GM23338 (cell line): Measurements from ENCODE around the gene NXPH4. TPM values are rescaled to one million over a fixed set of nuclear protein-coding genes. Genes with fewer than 3 reads are reported as not detected.

Source experiments
- ATAC-seq: fragments of 200-7000 bp; cut with Tn5 transposase; 3 replicates; pipeline ENCODE4 v1.9.1; 2020
- DNase-seq: peaks from one replicate; pipeline ENCODE4 v3.0.0-alpha.2; 2015; ENCODE audit warnings: low spot score
- H2AFZ ChIP-seq: fragments of 200-600 bp; sonication (generic); 2 replicates; pipeline ENCODE4 v1.8.0; 2016; ENCODE audit warnings: antibody characterized with exemption, mild to moderate bottlenecking, moderate library complexity
- H3F3A ChIP-seq: fragments of 200-600 bp; sonication (generic); replicated peaks from 2 replicates; pipeline ENCODE4 v1.8.0; 2017; ENCODE audit warnings: antibody characterized with exemption, mixed run types, low read depth
- H3K27ac ChIP-seq: fragments of 200-600 bp; sonication (generic); 2 replicates; pipeline ENCODE4 v1.6.1; 2016; ENCODE audit warnings: low read depth
- H3K27me3 ChIP-seq: fragments of 200-600 bp; sonication (generic); 2 replicates; pipeline ENCODE4 v1.8.0; 2016; ENCODE audit warnings: mild to moderate bottlenecking, mixed run types, moderate library complexity; ENCODE audit not compliant: insufficient read depth
- H3K36me3 ChIP-seq: fragments of 200-600 bp; sonication (generic); 2 replicates; pipeline ENCODE4 v1.8.0; 2016; ENCODE audit warnings: mild to moderate bottlenecking; ENCODE audit not compliant: insufficient read depth
- H3K4me1 ChIP-seq: fragments of 200-600 bp; sonication (generic); 2 replicates; pipeline ENCODE4 v1.8.0; 2016; ENCODE audit warnings: mild to moderate bottlenecking, moderate library complexity; ENCODE audit not compliant: insufficient read depth
- H3K4me2 ChIP-seq: fragments of 200-600 bp; sonication (generic); 2 replicates; pipeline ENCODE4 v1.7.1; 2017; ENCODE audit warnings: mixed run types
- H3K4me3 ChIP-seq: fragments of 200-600 bp; sonication (generic); 2 replicates; pipeline ENCODE4 v1.6.1; 2016; ENCODE audit warnings: mixed run types
- H3K79me2 ChIP-seq: fragments of 200-600 bp; sonication (generic); replicated peaks from 2 replicates; pipeline ENCODE4 v1.8.0; 2017; ENCODE audit warnings: mild to moderate bottlenecking; ENCODE audit not compliant: insufficient read depth
- H3K9me2 ChIP-seq: fragments of 200-600 bp; sonication (generic); 2 replicates; pipeline ENCODE4 v1.8.0; 2017; ENCODE audit not compliant: insufficient read depth
- H4K20me1 ChIP-seq: fragments of 200-600 bp; sonication (generic); replicated peaks from 2 replicates; pipeline ENCODE4 v1.8.0; 2017; ENCODE audit warnings: mild to moderate bottlenecking; ENCODE audit not compliant: insufficient read depth
- H3K27ac Mint-ChIP-seq: 2 replicates; pipeline ENCODE4 v1.8.0; 2020; ENCODE audit warnings: inconsistent platforms, mild to moderate bottlenecking, moderate library complexity, mixed read lengths
- H3K27me3 Mint-ChIP-seq: 3 replicates; pipeline ENCODE4 v1.8.0; 2022; ENCODE audit warnings: low read depth, mild to moderate bottlenecking, moderate library complexity, mixed read lengths, inconsistent platforms; ENCODE audit not compliant: insufficient read depth, poor library complexity
- H3K36me3 Mint-ChIP-seq: 3 replicates; pipeline ENCODE4 v1.8.0; 2021; ENCODE audit warnings: low read depth, mild to moderate bottlenecking, inconsistent platforms, moderate library complexity, mixed read lengths
- H3K4me1 Mint-ChIP-seq: 3 replicates; pipeline ENCODE4 v1.8.0; 2020; ENCODE audit warnings: mild to moderate bottlenecking, inconsistent platforms, mixed read lengths
- H3K4me3 Mint-ChIP-seq: 3 replicates; pipeline ENCODE4 v1.8.0; 2021; ENCODE audit warnings: moderate library complexity, mild to moderate bottlenecking, inconsistent platforms, mixed read lengths
- H3K9me3 Mint-ChIP-seq: 3 replicates; pipeline ENCODE4 v1.8.0; 2020; ENCODE audit warnings: moderate library complexity, mild to moderate bottlenecking, inconsistent platforms, mixed read lengths
- NANOG ChIP-seq: IDR thresholded peaks from 2 replicates; pipeline ENCODE4 v1.6.1; 2016; ENCODE audit warnings: antibody characterized with exemption, borderline replicate concordance
- ZNF331 ChIP-seq: fragments of 250-450 bp; sonication (Bioruptor Pico); IDR thresholded peaks from 2 replicates; pipeline ENCODE4 v1.5.0; 2020; ENCODE audit warnings: low read depth, mild to moderate bottlenecking, moderate library complexity
- polyA plus RNA-seq: library from polyadenylated mRNA; unstranded; fragments of >200 nt; fragmentation: Nextera tagmentation; extraction: Ambion mirVana; gene quantifications from 2 replicates; pipeline ENCODE4 v1.2.1, GENCODE V29; 2016
- total RNA-seq: library from RNA; depleted of rRNA; stranded (reverse); fragments of >200 nt; shearing (Covaris generic); gene quantifications from 2 replicates; pipeline ENCODE4 v1.2.3, GENCODE V29; 2014
- TF ChIP-seq, protein P1 (sequence below): fragments of 250-450 bp; sonication (Bioruptor Pico); IDR thresholded peaks from 2 replicates; pipeline ENCODE4 v1.5.0; 2020; ENCODE audit warnings: mild to moderate bottlenecking, moderate library complexity
- TF ChIP-seq, protein P2 (sequence below), 2 experiments: fragments of 200-600 bp in 1 of 2; sonication (generic) in 1 of 2; conservative IDR thresholded peaks; 2 replicates each; pipeline versions ENCODE4 v1.5.1 to v1.6.1; 2016 to 2017; ENCODE audit warnings: antibody characterized with exemption in 2 of 2, low read depth in 2 of 2, mild to moderate bottlenecking in 2 of 2, moderate library complexity in 1 of 2

Gene NXPH4
- total and polyA plus RNA-seq, 2 experiments from 2014 or later = 0.89 to 1.5 TPM

DNA sequence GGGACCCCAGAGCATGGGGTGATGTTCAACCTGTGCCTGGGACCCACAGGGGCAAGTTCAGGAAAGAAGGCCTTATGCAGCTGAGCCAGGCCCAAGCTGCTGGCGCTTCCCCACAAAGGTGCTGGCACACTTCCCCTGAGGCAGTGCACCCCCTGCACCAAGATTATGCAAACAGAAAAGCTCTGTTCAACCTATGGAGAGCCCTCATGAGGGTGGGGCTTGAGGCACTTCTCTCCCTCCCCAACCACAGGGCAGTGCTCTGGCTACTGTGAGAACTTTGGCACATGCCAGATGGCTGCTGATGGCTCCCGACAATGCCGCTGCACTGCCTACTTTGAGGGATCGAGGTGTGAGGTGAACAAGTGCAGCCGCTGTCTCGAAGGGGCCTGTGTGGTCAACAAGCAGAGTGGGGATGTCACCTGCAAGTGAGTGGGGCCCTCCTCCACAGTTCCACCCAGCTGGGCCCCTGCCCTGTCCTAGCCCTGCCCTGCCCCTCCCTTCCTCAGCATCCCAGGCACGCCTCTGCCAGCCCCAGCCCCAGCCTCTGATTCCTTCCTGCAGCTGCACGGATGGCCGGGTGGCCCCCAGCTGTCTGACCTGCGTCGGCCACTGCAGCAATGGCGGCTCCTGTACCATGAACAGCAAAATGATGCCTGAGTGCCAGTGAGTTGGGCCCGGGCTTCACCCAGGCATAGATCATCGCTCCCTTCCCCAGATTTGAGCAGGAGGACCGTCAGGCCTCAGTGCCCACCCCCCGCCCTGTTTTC lies 5.5 kb upstream of the NXPH4 start (continued):
- TF ChIP-seq, protein P1, sequence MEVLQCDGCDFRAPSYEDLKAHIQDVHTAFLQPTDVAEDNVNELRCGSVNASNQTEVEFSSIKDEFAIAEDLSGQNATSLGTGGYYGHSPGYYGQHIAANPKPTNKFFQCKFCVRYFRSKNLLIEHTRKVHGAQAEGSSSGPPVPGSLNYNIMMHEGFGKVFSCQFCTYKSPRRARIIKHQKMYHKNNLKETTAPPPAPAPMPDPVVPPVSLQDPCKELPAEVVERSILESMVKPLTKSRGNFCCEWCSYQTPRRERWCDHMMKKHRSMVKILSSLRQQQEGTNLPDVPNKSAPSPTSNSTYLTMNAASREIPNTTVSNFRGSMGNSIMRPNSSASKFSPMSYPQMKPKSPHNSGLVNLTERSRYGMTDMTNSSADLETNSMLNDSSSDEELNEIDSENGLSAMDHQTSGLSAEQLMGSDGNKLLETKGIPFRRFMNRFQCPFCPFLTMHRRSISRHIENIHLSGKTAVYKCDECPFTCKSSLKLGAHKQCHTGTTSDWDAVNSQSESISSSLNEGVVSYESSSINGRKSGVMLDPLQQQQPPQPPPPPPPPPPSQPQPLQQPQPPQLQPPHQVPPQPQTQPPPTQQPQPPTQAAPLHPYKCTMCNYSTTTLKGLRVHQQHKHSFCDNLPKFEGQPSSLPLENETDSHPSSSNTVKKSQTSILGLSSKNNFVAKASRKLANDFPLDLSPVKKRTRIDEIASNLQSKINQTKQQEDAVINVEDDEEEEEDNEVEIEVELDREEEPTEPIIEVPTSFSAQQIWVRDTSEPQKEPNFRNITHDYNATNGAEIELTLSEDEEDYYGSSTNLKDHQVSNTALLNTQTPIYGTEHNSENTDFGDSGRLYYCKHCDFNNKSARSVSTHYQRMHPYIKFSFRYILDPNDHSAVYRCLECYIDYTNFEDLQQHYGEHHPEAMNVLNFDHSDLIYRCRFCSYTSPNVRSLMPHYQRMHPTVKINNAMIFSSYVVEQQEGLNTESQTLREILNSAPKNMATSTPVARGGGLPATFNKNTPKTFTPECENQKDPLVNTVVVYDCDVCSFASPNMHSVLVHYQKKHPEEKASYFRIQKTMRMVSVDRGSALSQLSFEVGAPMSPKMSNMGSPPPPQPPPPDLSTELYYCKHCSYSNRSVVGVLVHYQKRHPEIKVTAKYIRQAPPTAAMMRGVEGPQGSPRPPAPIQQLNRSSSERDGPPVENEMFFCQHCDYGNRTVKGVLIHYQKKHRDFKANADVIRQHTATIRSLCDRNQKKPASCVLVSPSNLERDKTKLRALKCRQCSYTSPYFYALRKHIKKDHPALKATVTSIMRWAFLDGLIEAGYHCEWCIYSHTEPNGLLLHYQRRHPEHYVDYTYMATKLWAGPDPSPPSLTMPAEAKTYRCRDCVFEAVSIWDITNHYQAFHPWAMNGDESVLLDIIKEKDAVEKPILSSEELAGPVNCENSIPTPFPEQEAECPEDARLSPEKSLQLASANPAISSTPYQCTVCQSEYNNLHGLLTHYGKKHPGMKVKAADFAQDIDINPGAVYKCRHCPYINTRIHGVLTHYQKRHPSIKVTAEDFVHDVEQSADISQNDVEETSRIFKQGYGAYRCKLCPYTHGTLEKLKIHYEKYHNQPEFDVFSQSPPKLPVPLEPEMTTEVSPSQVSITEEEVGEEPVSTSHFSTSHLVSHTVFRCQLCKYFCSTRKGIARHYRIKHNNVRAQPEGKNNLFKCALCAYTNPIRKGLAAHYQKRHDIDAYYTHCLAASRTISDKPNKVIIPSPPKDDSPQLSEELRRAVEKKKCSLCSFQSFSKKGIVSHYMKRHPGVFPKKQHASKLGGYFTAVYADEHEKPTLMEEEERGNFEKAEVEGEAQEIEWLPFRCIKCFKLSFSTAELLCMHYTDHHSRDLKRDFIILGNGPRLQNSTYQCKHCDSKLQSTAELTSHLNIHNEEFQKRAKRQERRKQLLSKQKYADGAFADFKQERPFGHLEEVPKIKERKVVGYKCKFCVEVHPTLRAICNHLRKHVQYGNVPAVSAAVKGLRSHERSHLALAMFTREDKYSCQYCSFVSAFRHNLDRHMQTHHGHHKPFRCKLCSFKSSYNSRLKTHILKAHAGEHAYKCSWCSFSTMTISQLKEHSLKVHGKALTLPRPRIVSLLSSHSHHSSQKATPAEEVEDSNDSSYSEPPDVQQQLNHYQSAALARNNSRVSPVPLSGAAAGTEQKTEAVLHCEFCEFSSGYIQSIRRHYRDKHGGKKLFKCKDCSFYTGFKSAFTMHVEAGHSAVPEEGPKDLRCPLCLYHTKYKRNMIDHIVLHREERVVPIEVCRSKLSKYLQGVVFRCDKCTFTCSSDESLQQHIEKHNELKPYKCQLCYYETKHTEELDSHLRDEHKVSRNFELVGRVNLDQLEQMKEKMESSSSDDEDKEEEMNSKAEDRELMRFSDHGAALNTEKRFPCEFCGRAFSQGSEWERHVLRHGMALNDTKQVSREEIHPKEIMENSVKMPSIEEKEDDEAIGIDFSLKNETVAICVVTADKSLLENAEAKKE (CRISPR knock-in tag) = no peak
- TF ChIP-seq, protein P2, sequence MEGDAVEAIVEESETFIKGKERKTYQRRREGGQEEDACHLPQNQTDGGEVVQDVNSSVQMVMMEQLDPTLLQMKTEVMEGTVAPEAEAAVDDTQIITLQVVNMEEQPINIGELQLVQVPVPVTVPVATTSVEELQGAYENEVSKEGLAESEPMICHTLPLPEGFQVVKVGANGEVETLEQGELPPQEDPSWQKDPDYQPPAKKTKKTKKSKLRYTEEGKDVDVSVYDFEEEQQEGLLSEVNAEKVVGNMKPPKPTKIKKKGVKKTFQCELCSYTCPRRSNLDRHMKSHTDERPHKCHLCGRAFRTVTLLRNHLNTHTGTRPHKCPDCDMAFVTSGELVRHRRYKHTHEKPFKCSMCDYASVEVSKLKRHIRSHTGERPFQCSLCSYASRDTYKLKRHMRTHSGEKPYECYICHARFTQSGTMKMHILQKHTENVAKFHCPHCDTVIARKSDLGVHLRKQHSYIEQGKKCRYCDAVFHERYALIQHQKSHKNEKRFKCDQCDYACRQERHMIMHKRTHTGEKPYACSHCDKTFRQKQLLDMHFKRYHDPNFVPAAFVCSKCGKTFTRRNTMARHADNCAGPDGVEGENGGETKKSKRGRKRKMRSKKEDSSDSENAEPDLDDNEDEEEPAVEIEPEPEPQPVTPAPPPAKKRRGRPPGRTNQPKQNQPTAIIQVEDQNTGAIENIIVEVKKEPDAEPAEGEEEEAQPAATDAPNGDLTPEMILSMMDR (conservative IDR thresholded peaks at IDR 0.05; ENCODE audit: low read depth in 2 of 2) = no peak
- TF ChIP-seq ZNF331 (CRISPR knock-in tag) = no peak

DNA sequence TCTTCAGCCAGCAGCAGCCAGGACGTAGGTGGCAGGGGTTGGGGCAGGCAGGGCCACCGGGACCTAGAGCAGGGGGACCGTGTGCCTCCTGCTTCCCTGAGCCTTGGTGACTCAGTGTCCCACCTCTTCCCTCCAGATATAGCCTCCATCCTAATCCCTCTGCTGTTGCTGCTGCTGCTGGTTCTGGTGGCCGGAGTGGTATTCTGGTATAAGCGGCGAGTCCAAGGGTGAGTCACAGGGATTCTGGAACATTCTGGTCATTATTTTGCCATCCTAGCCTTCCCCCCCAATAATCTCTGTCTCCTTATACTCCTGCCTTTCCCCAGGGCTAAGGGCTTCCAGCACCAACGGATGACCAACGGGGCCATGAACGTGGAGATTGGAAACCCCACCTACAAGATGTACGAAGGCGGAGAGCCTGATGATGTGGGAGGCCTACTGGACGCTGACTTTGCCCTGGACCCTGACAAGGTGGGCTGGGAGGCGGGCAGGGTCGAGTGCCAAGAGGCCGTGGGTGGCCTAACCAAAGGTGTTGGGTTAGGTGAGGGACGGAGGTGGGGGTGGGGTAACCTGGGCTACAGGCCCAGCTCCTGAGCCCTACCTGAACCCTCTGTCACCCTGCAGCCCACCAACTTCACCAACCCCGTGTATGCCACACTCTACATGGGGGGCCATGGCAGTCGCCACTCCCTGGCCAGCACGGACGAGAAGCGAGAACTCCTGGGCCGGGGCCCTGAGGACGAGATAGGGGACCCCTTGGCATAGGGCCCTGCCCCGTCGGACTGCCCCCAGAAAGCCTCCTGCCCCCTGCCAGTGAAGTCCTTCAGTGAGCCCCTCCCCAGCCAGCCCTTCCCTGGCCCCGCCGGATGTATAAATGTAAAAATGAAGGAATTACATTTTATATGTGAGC lies 4.5 kb upstream of the NXPH4 start:
- H3K27me3 Mint-ChIP-seq = peaks cover 43% of the 10 kb centered on the region
- no peak for ATAC-seq

More for the DNA sequence above, 4.5 kb upstream of the NXPH4 start:
- H3K4me1 ChIP-seq = peaks cover 26% of the 10 kb centered on the region
- peaks cover 28% of the 10 kb centered on the region for H3K4me1 Mint-ChIP-seq
- TF ChIP-seq NANOG = no peak
- TF ChIP-seq, protein P2 (conservative IDR thresholded peaks at IDR 0.05; ENCODE audit: low read depth in 2 of 2) = peak in 1 of 2 experiments; percentile 13; a peak in 1 of 4 replicates
- no peak overlapping the region for H3K4me3 Mint-ChIP-seq
- H3K36me3 Mint-ChIP-seq = peaks cover 44% of the 10 kb centered on the region
- H3K36me3 ChIP-seq = no peaks in the 10 kb centered on the region
- no peak overlapping the region for H3K4me2 ChIP-seq
- no peak for DNase-seq
- 0 out of 2 replicates have a peak, but pooled peaks cover 7% of the 10 kb centered on the region for H4K20me1 ChIP-seq
- no peaks in the 10 kb centered on the region; the same call in 1 of the 3 replicates for H3K9me3 Mint-ChIP-seq
- H3K27ac ChIP-seq = no peak overlapping the region; the same call in 1 of the 2 replicates
- H3K27me3 ChIP-seq = peaks cover 35% of the 10 kb centered on the region
- H3K79me2 ChIP-seq = no peaks in the 10 kb centered on the region
- H3F3A ChIP-seq = 0 out of 2 replicates have a peak, but pooled peaks cover 21% of the 10 kb centered on the region
- H3K4me3 ChIP-seq = no peak overlapping the region
- no peak overlapping the region for H3K27ac Mint-ChIP-seq
- no peak overlapping the region for H2AFZ ChIP-seq
- H3K9me2 ChIP-seq = no peaks in the 10 kb centered on the region
